Stomach (tissue), 9 donors: ENCODE measurements around the gene MT1A. TPM values are rescaled to one million over a fixed set of nuclear protein-coding genes. Genes with fewer than 3 reads are reported as not detected.
"Not testable (repeated sequence)": the region's sequence is repeated elsewhere in the genome, so short reads cannot be mapped to it uniquely, and the experiment has no call there.

Experiments
- DNase-seq, 2 donors: peaks; one replicate each; pipeline versions ENCODE4 v3.0.0 to v3.0.0-alpha.2; 2013 to 2019
- H3K27ac ChIP-seq, 5 donors: fragments of 200-600 bp in 4 of 5; sonication (generic) in 4 of 5; one replicate each; pipeline ENCODE4 v1.5.1; 2013 to 2019; ENCODE audit warnings: mild to moderate bottlenecking in 1 of 5, moderate library complexity in 1 of 5
- H3K27me3 ChIP-seq, 3 donors: fragments of 200-600 bp; sonication (generic); one replicate each; pipeline ENCODE4 v1.5.1; 2017 to 2019; ENCODE audit warnings: mixed run types in 1 of 3
- H3K36me3 ChIP-seq, 4 donors: fragments of 200-600 bp; sonication (generic); 1 replicate in 3 of 4; 2 replicates in 1 of 4; pipeline ENCODE4 v1.5.1; 2016 to 2019
- H3K4me1 ChIP-seq, 4 donors: fragments of 200-600 bp; sonication (generic); one replicate each; pipeline ENCODE4 v1.5.1; 2016 to 2019
- H3K4me3 ChIP-seq, 4 donors: fragments of 200-600 bp; sonication (generic) in 3 of 4; one replicate each; pipeline ENCODE4 v1.5.1; 2016 to 2019; ENCODE audit warnings: mild to moderate bottlenecking in 1 of 4
- H3K9me3 ChIP-seq, 4 donors: fragments of 200-600 bp; sonication (generic); one replicate each; pipeline ENCODE4 v1.5.1; 2016 to 2019
- CTCF ChIP-seq, 7 experiments: fragments of 450-650 bp in 4 of 7; fragments of 200-600 bp in 3 of 7; sonication (generic) in 3 of 7; IDR thresholded peaks; one replicate each; pipeline ENCODE4 v1.5.1; 2016 to 2019; ENCODE audit warnings: antibody characterized with exemption in 7 of 7, control low read depth in 2 of 7, mild to moderate bottlenecking in 1 of 7
- EP300 ChIP-seq: sonication (generic); formaldehyde crosslinking; IDR thresholded peaks from one replicate; pipeline ENCODE4 v1.6.1; 2017; ENCODE audit warnings: antibody characterized with exemption
- POLR2A ChIP-seq, 4 donors: fragments of 450-650 bp; IDR thresholded peaks; one replicate each; pipeline ENCODE4 v1.6.1; 2016; ENCODE audit warnings: antibody characterized with exemption in 4 of 4, control low read depth in 2 of 4, mild to moderate bottlenecking in 1 of 4, moderate library complexity in 1 of 4
- POLR2AphosphoS5 ChIP-seq, 3 donors: sonication (generic); formaldehyde crosslinking; IDR thresholded peaks; one replicate each; pipeline ENCODE4 v1.6.1; 2016; ENCODE audit warnings: antibody characterized with exemption in 3 of 3
- WGBS, 5 donors: extraction: QIAGEN DNeasy Blood & Tissue Kit in 3 of 5; methylation state at CpG; one replicate each; pipeline versions ENCODE4 v1.1.5 to v1.1.7; 2013 to 2018; 5-methylcytosine and 5-hydroxymethylcytosine counted together
- intact Hi-C: fragments of 100-400 bp; cut with DNase I; formaldehyde crosslinking; loops from one replicate; pipeline ENCODE4 v1.15.1; 2023; ENCODE audit warnings: low total_unique reads
- polyA plus RNA-seq, 3 donors: library from polyadenylated mRNA; stranded (reverse); fragments of 200-250 nt; gene quantifications; one replicate each; pipeline ENCODE4 v1.2.3, GENCODE V29; 2013
- total RNA-seq, 5 donors: library from RNA; depleted of rRNA; stranded (reverse); fragments of >200 nt; gene quantifications; one replicate each; pipeline versions ENCODE4 v1.1.0 to v1.2.3, GENCODE V29; 2014 to 2016
- donor health status: healthy with polysubstance abuse.
- donor health status: Bipolar disorder and iron deficiency.
- donor health status: healthy.

The MT1A gene
- total and polyA plus RNA-seq, 8 donors: 3.3 to 185 (median 56.7) TPM; not detected in 1

- DNase-seq: peak in 1 of 2 donors; percentile 66
- no peaks in the 10 kb centered on the region for H3K9me3 ChIP-seq
- 14 to 29% (median 16%) methylated on average over 8 to 10 of the region's 10 CpGs for WGBS, 5 donors
- peak overlapping the region; percentile 75 to 88 (median 86) for H3K27ac ChIP-seq
- peaks cover 0 to 50% (median 9%) of the 10 kb centered on the region in 3 donors for H3K27me3 ChIP-seq
- peak overlapping the region; percentile 51 to 71 (median 58) for H3K4me3 ChIP-seq
- TF ChIP-seq EP300 (no peak), CTCF (IDR thresholded peaks at IDR 0.05) (no peak), POLR2AphosphoS5 (IDR thresholded peaks at IDR 0.05) (no peak), POLR2A (IDR thresholded peaks at IDR 0.05) (no peak)
- peaks cover 13 to 32% (median 27%) of the 10 kb centered on the region in 4 donors for H3K4me1 ChIP-seq
- no peaks in the 10 kb centered on the region for H3K36me3 ChIP-seq
- intact Hi-C loops: no loop called here
These were observed 19.9 kb downstream of the MT1A start for GRCh38 chr16:56658327-56658875.

- 16 to 31% (median 24%) methylated on average over 41 to 48 of the region's 48 CpGs for WGBS, 5 donors
- H3K4me3 ChIP-seq: peak overlapping the region; percentile 12 to 28 (median 26)
- intact Hi-C loops: no loop called here
These were observed 24.2 kb downstream of the MT1A start for GRCh38 chr16:56662357-56663354.

GRCh38 chr16:56664506-56664905 lies 26.0 kb downstream of the MT1A start:
- Histone ChIP-seq H3K9me3 (no peaks in the 10 kb centered on the region), H3K4me1 (peaks cover 20 to 37% (median 35%) of the 10 kb centered on the region in 4 donors), H3K27me3 (peaks cover 0 to 81% (median 26%) of the 10 kb centered on the region in 3 donors), H3K4me3 (no peak overlapping the region), H3K36me3 (no peaks in the 10 kb centered on the region), H3K27ac (no peak overlapping the region)
- TF ChIP-seq POLR2A (IDR thresholded peaks at IDR 0.05): no peak
- no peak for TF ChIP-seq CTCF (IDR thresholded peaks at IDR 0.05)
- no peak for TF ChIP-seq EP300
- no peak for TF ChIP-seq POLR2AphosphoS5 (IDR thresholded peaks at IDR 0.05)
- intact Hi-C loops: no loop called here
- DNase-seq: no peak
- WGBS, 5 donors: 88 to 100% (median 95%) methylated on average over 1 of the region's 1 CpG

More at GRCh38 chr16:56662357-56663354, 24.2 kb downstream of the MT1A start:
- peak in 1 of 2 donors; percentile 66 for DNase-seq
- Histone ChIP-seq H3K36me3 (no peaks in the 10 kb centered on the region), H3K9me3 (no peaks in the 10 kb centered on the region), H3K4me1 (peaks cover 15 to 34% (median 29%) of the 10 kb centered on the region in 4 donors), H3K27me3 (peaks cover 0 to 80% (median 9%) of the 10 kb centered on the region in 3 donors), H3K27ac (no peak overlapping the region)
- no peak for TF ChIP-seq CTCF (IDR thresholded peaks at IDR 0.05)
- TF ChIP-seq POLR2A (IDR thresholded peaks at IDR 0.05): no peak
- TF ChIP-seq EP300: no peak
- TF ChIP-seq POLR2AphosphoS5 (IDR thresholded peaks at IDR 0.05): no peak

GRCh38 chr16:56665286-56666261 lies 27.1 kb downstream of the MT1A start:
- H3K9me3 ChIP-seq, H3K36me3 ChIP-seq, H3K27ac ChIP-seq, H3K4me3 ChIP-seq, intact Hi-C loops, DNase-seq: not testable (repeated sequence)
- 57 to 69% (median 64%) methylated on average over 8 of the region's 8 CpGs for WGBS, 5 donors
- H3K4me1 ChIP-seq: peaks cover 26 to 43% (median 42%) of the 10 kb centered on the region in 4 donors
- peaks cover 0 to 91% (median 34%) of the 10 kb centered on the region in 3 donors for H3K27me3 ChIP-seq
